Endothelial cell of umbilical vein (primary cell): ENCODE results near the gene TDP1. TPM values are rescaled to one million over a fixed set of nuclear protein-coding genes. Genes with fewer than 3 reads are reported as not detected.

ENCODE experiments used
- BruUV-seq: library from RNA; stranded (reverse); fragments of 400-500 nt; replicated peaks from 2 replicates; lab custom pipeline; 2021; lab: Mats Ljungman, UMichigan
- CTCF ChIA-PET: fragments of 300-600, 350-600 bp; sonication (Branson Sonifier 250); formaldehyde crosslinking; loops from one replicate; lab custom pipeline; 2021; ENCODE audit warnings: antibody characterized with exemption, inconsistent platforms; lab: Charles Lee
- POLR2A ChIA-PET: fragments of 300-600, 350-600 bp; sonication (Branson Sonifier 250); formaldehyde crosslinking; loops from one replicate; lab custom pipeline; 2021; ENCODE audit warnings: antibody characterized with exemption, inconsistent platforms; lab: Charles Lee
- DNase-seq: peaks from one replicate; pipeline ENCODE4 v3.0.0-alpha.2; 2011; ENCODE audit warnings: low read depth, low spot score
- FAIRE-seq: peaks from 2 replicates; lab custom pipeline; 2011; peaks lifted over from hg19 to GRCh38; lab: Jason Lieb, UNC
- H2AFZ ChIP-seq: 2 replicates; pipeline ENCODE4 v1.6.0; 2012; ENCODE audit warnings: low read depth, low read length, control low read depth, inconsistent platforms
- H3K27ac ChIP-seq: 2 replicates; pipeline ENCODE4 v1.5.1; 2011; ENCODE audit warnings: low read depth, mild to moderate bottlenecking, control low read depth, low read length, moderate library complexity; ENCODE audit not compliant: insufficient read depth
- H3K27me3 ChIP-seq, 2 experiments: 2 replicates each; pipeline versions ENCODE4 v1.6.0 to v1.6.1; 2011; ENCODE audit warnings: low read length in 2 of 2, mixed read lengths in 1 of 2; ENCODE audit not compliant: control insufficient read depth in 2 of 2, insufficient read depth in 2 of 2
- H3K36me3 ChIP-seq, 2 experiments: 2 replicates in 1 of 2; 3 replicates in 1 of 2; pipeline ENCODE4 v1.5.1; 2011; ENCODE audit warnings: low read length in 2 of 2, mild to moderate bottlenecking in 1 of 2, moderate library complexity in 1 of 2; ENCODE audit not compliant: control insufficient read depth in 2 of 2, insufficient read depth in 2 of 2; ENCODE audit errors: extremely low read depth in 1 of 2
- H3K4me1 ChIP-seq: 3 replicates; pipeline ENCODE4 v1.5.1; 2011; ENCODE audit warnings: mild to moderate bottlenecking, low read length; ENCODE audit not compliant: control insufficient read depth, insufficient read depth; ENCODE audit errors: extremely low read depth
- H3K4me2 ChIP-seq: 2 replicates; pipeline ENCODE4 v1.6.1; 2011; ENCODE audit warnings: low read length, control low read depth, mixed read lengths; ENCODE audit not compliant: insufficient read depth
- H3K4me3 ChIP-seq, 3 experiments: fragments of 200-600 bp in 1 of 3; sonication (generic), shearing (Covaris generic) in 1 of 3; replicated peaks in 1 of 3; 2 replicates each; pipeline ENCODE4 v1.5.1; 2011 to 2016; ENCODE audit warnings: control low read depth in 3 of 3, low read length in 3 of 3, mild to moderate bottlenecking in 2 of 3, inconsistent platforms in 1 of 3, low read depth in 1 of 3, moderate library complexity in 1 of 3; ENCODE audit not compliant: insufficient read depth in 1 of 3
- H3K79me2 ChIP-seq: 2 replicates; pipeline ENCODE4 v1.6.0; 2012; ENCODE audit warnings: low read length, inconsistent platforms; ENCODE audit not compliant: control insufficient read depth, insufficient read depth
- H3K9ac ChIP-seq: replicated peaks from 2 replicates; pipeline ENCODE3; 2011; ENCODE audit warnings: low read length, control low read depth; ENCODE audit not compliant: insufficient read depth; ENCODE audit errors: extremely low read depth
- H3K9me1 ChIP-seq: replicated peaks from 3 replicates; pipeline ENCODE4 v1.6.0; 2011; ENCODE audit warnings: mild to moderate bottlenecking, low read length; ENCODE audit not compliant: control insufficient read depth, insufficient read depth; ENCODE audit errors: extremely low read depth
- H3K9me3 ChIP-seq: replicated peaks from 2 replicates; pipeline ENCODE4 v1.5.1; 2012; ENCODE audit warnings: low read length, inconsistent platforms; ENCODE audit not compliant: control insufficient read depth, insufficient read depth
- H4K20me1 ChIP-seq: replicated peaks from 2 replicates; pipeline ENCODE3; 2011; ENCODE audit warnings: mild to moderate bottlenecking, low read length; ENCODE audit not compliant: control insufficient read depth, insufficient read depth; ENCODE audit errors: extremely low read depth
- EZH2 ChIP-seq: IDR thresholded peaks from 2 replicates; pipeline ENCODE4 v1.6.1; 2012; ENCODE audit warnings: borderline replicate concordance, low read depth, mild to moderate bottlenecking, moderate library complexity, low read length, inconsistent platforms; ENCODE audit not compliant: severe bottlenecking
- FOS ChIP-seq: IDR thresholded peaks from 2 replicates; pipeline ENCODE4 v1.6.1; 2011; ENCODE audit warnings: mild to moderate bottlenecking, low read length, moderate library complexity, borderline replicate concordance; ENCODE audit not compliant: insufficient read depth
- GATA2 ChIP-seq: IDR thresholded peaks from 2 replicates; pipeline ENCODE4 v1.7.0; 2011; ENCODE audit warnings: low read depth, mild to moderate bottlenecking, moderate library complexity, mixed read lengths, low read length; ENCODE audit not compliant: insufficient read length, insufficient read depth
- JUN ChIP-seq: IDR thresholded peaks from 2 replicates; pipeline ENCODE4 v1.6.1; 2011; ENCODE audit warnings: borderline replicate concordance, low read depth; ENCODE audit not compliant: insufficient read length, insufficient read depth
- MYC ChIP-seq: IDR thresholded peaks from one replicate; pipeline ENCODE4 v1.6.1; 2011; ENCODE audit warnings: mild to moderate bottlenecking, low read depth, low read length
- POLR2A ChIP-seq: IDR thresholded peaks from 2 replicates; pipeline ENCODE4 v1.6.1; 2012; ENCODE audit warnings: low read depth, mild to moderate bottlenecking, control low read depth, low read length
- POLR2AphosphoS5 ChIP-seq: IDR thresholded peaks from 2 replicates; pipeline ENCODE4 v1.6.1; 2012; ENCODE audit warnings: low read depth, mild to moderate bottlenecking, control low read depth, low read length, moderate library complexity; ENCODE audit not compliant: insufficient read depth
- dilution Hi-C: fragments of 300-500 bp; cut with MboI; formaldehyde crosslinking; loops from one replicate; pipeline ENCODE4 v1.15.0; 2019; ENCODE audit warnings: low sequenced_read_pairs; ENCODE audit not compliant: extremely low pct_ligation_motif_present
- intact Hi-C: fragments of 100-400 bp; cut with micrococcal nuclease; formaldehyde crosslinking; loops from one replicate; pipeline ENCODE4 v1.10.0; 2022
- polyA plus RNA-seq, 4 experiments: library from polyadenylated mRNA; depleted of rRNA in 3 of 4; stranded (reverse) in 3 of 4; unstranded in 1 of 4; fragments of >200 nt; gene quantifications; 2 replicates each; pipeline versions ENCODE4 v1.2.1 to v1.2.3, GENCODE V29; 2011 to 2012; ENCODE audit warnings: missing spikeins in 1 of 4
- total RNA-seq: library from RNA; stranded (reverse); gene quantifications from 2 replicates; pipeline ENCODE4 v1.2.3, GENCODE V29; 2021
- TF ChIP-seq, protein P1 (sequence below), 2 donors: IDR thresholded peaks; 1 replicate in 1 of 2; 2 replicates in 1 of 2; pipeline ENCODE4 v1.5.1; 2011; ENCODE audit warnings: low read length in 2 of 2, mild to moderate bottlenecking in 2 of 2, moderate library complexity in 2 of 2, control low read depth in 1 of 2, inconsistent platforms in 1 of 2, low read depth in 1 of 2; ENCODE audit not compliant: insufficient read depth in 1 of 2; ENCODE audit errors: extremely low read depth in 1 of 2
- TF ChIP-seq, protein P2 (sequence below): IDR thresholded peaks from 2 replicates; pipeline ENCODE4 v1.6.1; 2011; ENCODE audit not compliant: insufficient read depth, insufficient read length

The TDP1 gene
- total and polyA plus RNA-seq, 2 donors (not counting 3 experiments of a cell fraction or from before 2014, with no cell fraction given): 14.1 to 30.5 TPM

DNA sequence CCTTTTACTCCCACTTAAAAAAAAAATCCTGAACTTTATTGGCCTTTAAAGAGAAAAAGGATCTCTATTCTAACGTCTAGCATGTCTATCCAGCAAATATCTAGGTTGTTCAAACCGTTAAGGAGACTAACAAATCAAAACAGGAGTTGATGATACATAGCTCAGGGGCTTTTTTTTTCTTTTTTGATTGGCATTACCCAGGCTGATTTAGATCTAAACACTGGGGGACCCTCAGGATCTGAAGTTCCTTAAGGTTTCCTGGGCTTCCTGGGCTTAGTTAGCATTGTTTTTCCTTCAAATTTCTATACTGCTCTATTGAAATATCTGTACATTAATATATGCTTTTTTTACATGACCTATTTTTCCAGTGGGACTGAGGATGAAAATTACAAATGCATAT lies 43.5 kb upstream of the TDP1 start:
- Histone ChIP-seq H2AFZ (no peak overlapping the region), H3K9me1 (no peaks in the 10 kb centered on the region), H3K9me3 (no peaks in the 10 kb centered on the region), H3K9ac (no peak overlapping the region), H3K36me3 (no peaks in the 10 kb centered on the region), H3K27ac (no peak overlapping the region), H3K4me2 (no peak overlapping the region), H3K27me3 (no peaks in the 10 kb centered on the region), H3K79me2 (no peaks in the 10 kb centered on the region), H3K4me3 (no peak overlapping the region), H4K20me1 (no peaks in the 10 kb centered on the region), H3K4me1 (no peaks in the 10 kb centered on the region)
- dilution Hi-C loops: no loop called here
- TF ChIP-seq JUN (no peak), EZH2 (no peak), MYC (no peak), POLR2A (no peak), GATA2 (no peak), POLR2AphosphoS5 (no peak), FOS (no peak)
- TF ChIP-seq, protein P1, sequence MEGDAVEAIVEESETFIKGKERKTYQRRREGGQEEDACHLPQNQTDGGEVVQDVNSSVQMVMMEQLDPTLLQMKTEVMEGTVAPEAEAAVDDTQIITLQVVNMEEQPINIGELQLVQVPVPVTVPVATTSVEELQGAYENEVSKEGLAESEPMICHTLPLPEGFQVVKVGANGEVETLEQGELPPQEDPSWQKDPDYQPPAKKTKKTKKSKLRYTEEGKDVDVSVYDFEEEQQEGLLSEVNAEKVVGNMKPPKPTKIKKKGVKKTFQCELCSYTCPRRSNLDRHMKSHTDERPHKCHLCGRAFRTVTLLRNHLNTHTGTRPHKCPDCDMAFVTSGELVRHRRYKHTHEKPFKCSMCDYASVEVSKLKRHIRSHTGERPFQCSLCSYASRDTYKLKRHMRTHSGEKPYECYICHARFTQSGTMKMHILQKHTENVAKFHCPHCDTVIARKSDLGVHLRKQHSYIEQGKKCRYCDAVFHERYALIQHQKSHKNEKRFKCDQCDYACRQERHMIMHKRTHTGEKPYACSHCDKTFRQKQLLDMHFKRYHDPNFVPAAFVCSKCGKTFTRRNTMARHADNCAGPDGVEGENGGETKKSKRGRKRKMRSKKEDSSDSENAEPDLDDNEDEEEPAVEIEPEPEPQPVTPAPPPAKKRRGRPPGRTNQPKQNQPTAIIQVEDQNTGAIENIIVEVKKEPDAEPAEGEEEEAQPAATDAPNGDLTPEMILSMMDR (IDR thresholded peaks at IDR 0.05; ENCODE audit: extremely low read depth in 1 of 2, insufficient read depth in 1 of 2, low read depth in 1 of 2, low read length in 2 of 2): no peak
- TF ChIP-seq, protein P2, sequence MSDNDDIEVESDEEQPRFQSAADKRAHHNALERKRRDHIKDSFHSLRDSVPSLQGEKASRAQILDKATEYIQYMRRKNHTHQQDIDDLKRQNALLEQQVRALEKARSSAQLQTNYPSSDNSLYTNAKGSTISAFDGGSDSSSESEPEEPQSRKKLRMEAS: no peak
- BruUV-seq: no TSS peak
- ChIA-PET CTCF (interaction anchor here (0.6 to 2.9 kb wide), 5 partner anchors 24 to 885 kb away, joined by 3 to 18 read pairs (median 4); no protein-coding TSS in a partner anchor), POLR2A (no interaction called here)
- intact Hi-C loops: loop anchor here (1.0 to 10.0 kb wide), 3 partner anchors 14 to 1247 kb away; no protein-coding TSS in a partner anchor
- DNase-seq (no peak), FAIRE-seq (no peak)
